Measurements from ENCODE around the gene AUNIP. TPM values are rescaled to one million over a fixed set of nuclear protein-coding genes. Genes with fewer than 3 reads are reported as not detected.

The AUNIP gene
- total and polyA plus RNA-seq, 10 donors, result 0.07 to 1.3 (median 0.61) TPM; not detected in 3

- TF ChIP-seq CTCF (IDR thresholded peaks at IDR 0.05 in 8 of 11, conservative IDR thresholded peaks at IDR 0.05 in 3 of 11), result no peak
- TF ChIP-seq POLR2A (IDR thresholded peaks at IDR 0.05), result no peak
- TF ChIP-seq POLR2AphosphoS5 (IDR thresholded peaks at IDR 0.05), result no peak
- no peaks in the 10 kb centered on the region for H3K9me3 ChIP-seq
- no peaks in the 10 kb centered on the region for H3K27me3 ChIP-seq (replicated peaks in 1 of 7)
- intact Hi-C loops (cut with DNase I; ENCODE audit: low total_unique reads), result loop anchor here (5.0 kb wide), 1 partner anchor 297 kb away; no protein-coding TSS in a partner anchor
- H3K36me3 ChIP-seq, result no peaks in the 10 kb centered on the region
- 76 to 88% (median 87%) methylated on average over 7 to 8 of the region's 8 CpGs for WGBS, 5 donors
- H3K4me3 ChIP-seq, result no peak overlapping the region
- H3K4me1 ChIP-seq, result peaks cover 21 to 79% (median 56%) of the 10 kb centered on the region in 6 donors
- H3K27ac ChIP-seq, result peak overlapping the region in 5 of 8 donors; percentile 76 to 86 (median 80)
- DNase-seq, result no peak
These were observed 60.4 kb downstream of the AUNIP start for GRCh38 chr1:25798666-25799351.

GRCh38 chr1:25797939-25798338, 61.3 kb downstream of the AUNIP start:
- DNase-seq, result no peak
- Histone ChIP-seq H3K9me3 (no peaks in the 10 kb centered on the region), H3K27me3 (replicated peaks in 1 of 7) (no peaks in the 10 kb centered on the region), H3K4me3 (no peak overlapping the region), H3K4me1 (peaks cover 19 to 71% (median 49%) of the 10 kb centered on the region in 6 donors), H3K36me3 (no peaks in the 10 kb centered on the region), H3K27ac (peak overlapping the region in 1 of 8 donors; percentile 4)
- 78 to 97% (median 93%) methylated on average over 5 to 8 of the region's 8 CpGs for WGBS, 5 donors
- intact Hi-C loops (cut with DNase I; ENCODE audit: low total_unique reads), result loop anchor here (5.0 kb wide), 1 partner anchor 296 kb away; no protein-coding TSS in a partner anchor
- TF ChIP-seq POLR2AphosphoS5 (IDR thresholded peaks at IDR 0.05) (peak in 1 of 3 donors; percentile 14), POLR2A (IDR thresholded peaks at IDR 0.05) (no peak), CTCF (IDR thresholded peaks at IDR 0.05 in 8 of 11, conservative IDR thresholded peaks at IDR 0.05 in 3 of 11) (peak in 5 of 11 experiments; percentile 16 to 46 (median 33))

GRCh38 chr1:25796811-25797458, 62.3 kb downstream of the AUNIP start:
- Histone ChIP-seq H3K4me1 (peaks cover 15 to 61% (median 39%) of the 10 kb centered on the region in 6 donors), H3K27me3 (replicated peaks in 1 of 7) (no peaks in the 10 kb centered on the region), H3K36me3 (no peaks in the 10 kb centered on the region), H3K9me3 (no peaks in the 10 kb centered on the region), H3K27ac (peak overlapping the region in 5 of 8 donors; percentile 24 to 59 (median 50)), H3K4me3 (no peak overlapping the region)
- 5 to 6% (median 6%) methylated on average over 17 to 19 of the region's 19 CpGs for WGBS, 5 donors
- peak; percentile 62 to 87 (median 75) for TF ChIP-seq CTCF (IDR thresholded peaks at IDR 0.05 in 8 of 11, conservative IDR thresholded peaks at IDR 0.05 in 3 of 11)
- TF ChIP-seq POLR2A (IDR thresholded peaks at IDR 0.05), result no peak
- TF ChIP-seq POLR2AphosphoS5 (IDR thresholded peaks at IDR 0.05), result peak in 2 of 3 donors; percentile 42 to 57
- intact Hi-C loops (cut with DNase I; ENCODE audit: low total_unique reads), result loop anchor here (5.0 kb wide), 1 partner anchor 295 kb away; no protein-coding TSS in a partner anchor
- DNase-seq, result peak; percentile 89
